ENCODE results near the gene SARS1.

The SARS1 gene

DNA sequence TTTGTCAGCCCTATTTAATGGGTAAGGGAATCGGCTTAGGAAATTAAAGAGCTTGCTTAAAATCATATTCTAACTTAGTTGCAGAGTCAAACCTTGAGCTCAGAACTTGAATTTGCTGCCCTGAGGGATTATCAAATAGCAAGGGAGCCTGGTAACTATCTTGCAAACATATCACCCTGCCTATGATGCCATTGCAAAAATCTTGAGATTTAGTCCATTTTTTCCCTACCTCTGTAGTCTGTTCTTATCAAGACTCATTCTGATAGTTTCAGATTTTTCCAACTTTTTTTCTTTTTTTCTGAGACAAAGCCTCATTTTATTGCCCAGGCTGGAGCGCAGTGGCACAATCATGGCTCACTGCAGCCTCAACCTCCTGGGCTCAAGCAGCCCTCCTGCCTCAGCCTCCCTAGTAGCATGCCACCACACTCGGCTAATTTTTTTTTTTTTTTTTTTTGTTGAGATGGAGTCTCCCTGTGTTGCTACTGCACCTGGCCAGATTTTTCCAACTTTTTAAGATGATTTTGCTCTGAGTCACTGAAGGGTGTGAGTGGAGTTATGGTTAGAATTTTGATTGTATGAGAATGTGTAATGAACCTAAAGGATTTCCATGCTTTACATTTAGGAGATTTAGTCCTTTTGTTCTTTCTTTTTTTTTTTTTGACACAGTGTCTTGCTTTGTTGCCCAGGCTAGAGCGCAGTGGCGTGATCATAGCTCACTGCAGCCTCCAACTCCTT is 12.2 kb downstream of the SARS1 start:
- no peak for DNase-seq (ENCODE audit: low read depth in 3 of 3)

DNA sequence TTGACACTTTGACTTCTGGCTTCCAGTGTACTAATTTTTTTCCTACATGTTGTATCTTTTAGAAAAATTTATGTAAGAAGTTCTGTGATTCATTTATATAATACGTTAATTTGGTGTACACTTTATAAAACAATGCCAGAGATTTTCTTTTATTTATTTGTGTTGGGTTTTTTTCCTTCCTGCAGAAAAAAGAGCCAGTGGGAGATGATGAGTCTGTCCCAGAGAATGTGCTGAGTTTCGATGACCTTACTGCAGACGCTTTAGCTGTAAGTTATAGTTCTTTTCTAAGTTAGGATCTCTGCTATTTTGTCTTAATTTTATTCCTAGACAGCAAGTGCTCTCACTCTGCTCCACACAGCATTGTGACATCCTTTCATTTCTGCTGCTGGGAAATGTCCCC is 14.4 kb downstream of the SARS1 start:
- DNase-seq (ENCODE audit: low read depth in 3 of 3): no peak

DNA sequence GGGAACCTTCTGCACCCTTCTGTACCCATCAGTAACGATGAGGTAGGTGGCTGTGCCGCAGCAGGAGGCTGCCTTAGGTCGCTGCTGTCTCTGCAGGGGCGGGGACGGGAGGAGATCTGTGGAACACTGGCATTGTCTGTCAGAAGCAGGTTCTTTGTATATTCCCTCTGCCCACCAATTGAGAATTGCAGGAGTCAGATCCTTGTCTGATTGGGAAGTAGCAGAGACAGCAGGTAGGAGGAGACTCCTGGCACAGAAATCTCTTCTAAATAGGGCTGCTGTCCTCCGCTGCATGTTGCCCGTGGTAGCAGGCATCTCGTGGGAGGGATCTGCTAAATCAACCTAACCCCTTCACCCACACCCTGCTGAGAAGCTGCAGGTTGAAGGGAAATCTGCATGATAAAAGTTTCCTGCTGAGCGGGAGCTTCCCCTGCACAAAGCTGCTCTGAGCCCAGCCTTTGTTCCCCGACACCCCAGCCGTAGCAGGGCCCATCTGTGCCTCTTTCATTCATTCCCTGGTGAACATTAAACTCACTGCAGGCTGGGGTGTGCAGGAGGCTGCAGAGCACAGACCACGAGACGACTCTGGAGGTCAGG is 15.9 kb downstream of the SARS1 start:
- DNase-seq (ENCODE audit: low read depth in 3 of 3): no peak

DNA sequence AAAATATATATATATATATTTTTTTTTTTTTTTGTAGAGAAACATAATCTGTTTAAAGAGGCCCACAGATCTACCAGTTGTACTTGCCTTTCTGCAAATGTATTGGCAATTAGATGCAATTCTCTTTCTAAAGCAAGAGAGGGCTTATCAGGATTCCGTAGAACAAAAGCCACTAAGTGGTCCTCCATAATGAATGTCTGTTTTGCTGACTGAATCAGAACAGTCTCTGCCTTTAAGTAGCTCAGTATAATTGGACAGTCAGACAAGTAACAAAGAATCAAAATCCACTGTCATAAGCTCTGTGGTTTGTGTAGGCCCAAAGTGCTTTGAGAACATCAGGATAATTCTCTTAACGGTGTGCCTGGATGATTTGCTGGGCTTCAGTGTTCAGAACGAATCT is 17.3 kb downstream of the SARS1 start:
- no peak for DNase-seq (ENCODE audit: low read depth in 3 of 3)

GRCh38 chr1:109235137-109235536 is 21.4 kb downstream of the SARS1 start:
- no peak for DNase-seq (ENCODE audit: low read depth in 3 of 3)

- no peak for DNase-seq (ENCODE audit: low read depth in 3 of 3)
Measured at GRCh38 chr1:109237512-109237911, 23.8 kb downstream of the SARS1 start.

GRCh38 chr1:109238382-109238781 is 24.7 kb downstream of the SARS1 start:
- no peak for DNase-seq (ENCODE audit: low read depth in 3 of 3)

DNA sequence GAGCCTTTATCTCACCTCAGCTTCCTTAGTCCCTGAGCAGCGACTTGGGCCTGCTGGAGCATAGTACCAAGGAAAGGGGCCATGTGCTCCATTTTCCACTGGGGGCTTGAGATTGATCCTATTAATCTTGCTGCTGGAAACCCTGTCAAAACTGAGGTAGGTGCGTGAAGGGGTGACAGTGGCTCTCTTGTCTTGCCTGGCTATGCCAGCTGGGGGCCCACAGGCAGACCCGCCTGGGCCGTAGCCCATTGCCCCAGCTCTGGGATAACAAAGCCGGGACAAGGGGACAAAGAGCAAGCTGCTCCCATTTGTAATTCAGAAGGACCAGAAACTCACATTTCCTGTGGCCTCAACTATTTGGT is 25.3 kb downstream of the SARS1 start:
- no peak for DNase-seq (ENCODE audit: low read depth in 3 of 3)

DNA sequence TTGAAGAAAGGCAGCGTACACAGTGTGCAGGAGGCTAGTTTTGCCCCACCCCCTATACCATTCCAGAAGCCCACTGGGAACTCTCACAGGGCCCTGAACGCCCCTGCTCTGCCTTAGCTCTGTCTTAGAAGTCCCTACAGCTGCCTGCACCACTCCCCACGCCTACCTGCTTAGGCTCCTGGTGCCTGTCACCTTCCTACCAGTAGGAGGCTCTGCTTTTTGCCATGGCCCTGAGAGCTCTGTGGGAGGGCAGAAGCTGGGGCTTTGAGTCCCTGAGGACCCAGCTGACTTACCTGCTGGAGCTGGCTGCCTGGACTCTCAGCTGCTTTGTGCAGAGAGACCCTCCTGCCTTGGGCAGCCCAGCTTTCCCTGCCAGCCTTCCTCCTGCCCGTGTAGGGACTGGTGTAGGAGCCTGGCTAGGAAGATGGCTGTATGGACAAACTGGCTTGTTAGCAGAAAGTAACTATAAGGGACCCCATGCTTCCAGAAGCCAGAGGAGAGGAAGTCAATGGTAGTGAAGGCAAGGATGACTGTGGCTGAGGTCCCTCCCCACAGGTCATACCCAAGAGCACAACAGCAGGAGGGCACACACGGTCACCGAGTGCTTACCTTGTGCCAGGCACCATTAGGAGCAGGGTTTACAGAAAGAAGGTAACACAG is 25.8 kb downstream of the SARS1 start:
- no peak for DNase-seq (ENCODE audit: low read depth in 3 of 3)

DNA sequence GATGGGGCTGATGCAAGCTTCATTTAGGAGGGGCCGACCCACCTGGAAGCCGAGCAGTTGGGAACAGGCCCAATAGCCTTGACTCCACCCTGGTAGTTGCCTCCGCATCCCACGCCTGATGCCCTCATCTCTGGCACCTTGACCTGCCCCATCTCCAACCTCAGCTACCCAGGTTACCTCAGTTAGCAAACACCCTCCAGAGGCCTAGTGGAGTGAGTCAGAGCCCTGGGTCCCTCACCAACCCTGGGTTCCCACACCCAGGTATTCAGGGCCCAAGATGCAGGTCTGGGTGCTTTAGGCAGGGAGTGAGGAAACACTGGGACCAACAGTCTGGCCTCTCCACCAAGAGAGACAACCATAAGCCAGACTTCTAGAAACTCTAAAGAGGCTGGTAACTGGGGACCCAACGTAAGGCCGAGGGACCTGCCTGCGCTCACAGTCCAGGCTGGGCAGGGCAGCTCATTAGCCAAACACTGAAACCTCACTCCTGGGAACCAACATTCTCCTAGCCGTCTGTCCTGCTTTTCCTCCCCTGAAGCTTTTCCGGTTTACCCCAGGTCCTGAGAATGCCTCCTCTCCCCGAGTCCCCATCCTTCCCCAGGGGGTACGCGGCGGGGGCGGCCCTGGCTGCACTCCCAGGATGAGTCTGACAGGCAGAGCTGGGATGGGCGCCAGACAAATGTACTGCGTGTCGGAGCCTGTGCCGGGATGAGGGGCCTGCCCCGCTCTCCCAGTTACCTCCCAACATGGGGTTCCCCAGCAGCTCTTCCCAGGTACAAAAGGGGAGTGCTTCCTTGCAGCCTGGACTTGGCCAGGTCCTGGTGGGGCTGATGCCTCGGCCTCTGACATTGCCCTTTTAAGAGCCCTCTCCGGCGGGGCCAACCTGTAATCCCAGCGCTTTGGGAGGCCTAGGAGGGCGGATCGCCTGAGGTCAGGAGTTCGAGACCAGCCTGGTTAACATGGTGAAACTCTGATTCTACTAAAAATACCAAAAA is 26.7 kb downstream of the SARS1 start:
- no peak for DNase-seq (ENCODE audit: low read depth in 3 of 3)

DNA sequence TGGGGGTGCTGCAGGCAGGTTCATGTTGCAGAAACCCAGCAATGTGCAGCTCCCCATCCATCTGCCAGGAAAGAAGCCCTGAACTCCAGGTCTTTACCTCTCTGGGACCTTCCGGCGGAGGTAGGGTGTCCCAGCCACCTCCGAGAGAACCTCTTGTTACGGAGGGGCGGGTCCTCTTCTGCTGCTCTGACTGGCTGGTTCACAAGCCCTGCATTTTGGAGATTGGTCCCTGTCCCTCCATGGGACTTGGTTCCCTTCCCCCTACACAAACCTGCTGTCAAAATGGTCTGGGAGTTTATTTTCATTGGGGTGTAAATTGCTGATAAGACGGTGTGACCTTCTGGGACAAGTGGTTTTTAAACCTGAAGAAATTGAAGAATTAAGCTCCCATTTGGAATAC is 27.6 kb downstream of the SARS1 start:
- DNase-seq (ENCODE audit: low read depth in 3 of 3): no peak

GRCh38 chr1:109241841-109242345 is 28.2 kb downstream of the SARS1 start:
- DNase-seq (ENCODE audit: low read depth in 3 of 3): no peak

DNA sequence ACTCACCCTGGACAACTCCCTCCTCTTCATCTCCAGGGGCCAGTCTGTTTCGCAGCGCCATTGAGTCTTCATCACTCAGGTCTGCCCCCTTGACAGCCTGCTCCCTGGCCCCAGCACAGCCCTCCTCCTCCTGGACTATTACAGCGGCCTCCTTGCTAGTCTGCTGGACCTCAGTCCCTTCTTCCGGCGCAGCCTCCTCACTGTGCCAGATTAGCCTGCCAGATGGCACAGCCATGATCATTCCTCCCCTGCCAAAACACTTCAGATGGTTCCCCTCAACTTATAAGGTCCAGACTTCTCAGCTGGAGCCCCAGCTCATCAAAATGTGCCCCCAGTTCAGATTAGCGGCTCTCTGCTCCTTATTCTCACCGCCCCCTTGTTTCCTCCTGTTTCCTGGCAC is 28.7 kb downstream of the SARS1 start:
- DNase-seq (ENCODE audit: low read depth in 3 of 3): no peak

GRCh38 chr1:109243221-109243620 is 29.5 kb downstream of the SARS1 start:
- DNase-seq (ENCODE audit: low read depth in 3 of 3): no peak

DNA sequence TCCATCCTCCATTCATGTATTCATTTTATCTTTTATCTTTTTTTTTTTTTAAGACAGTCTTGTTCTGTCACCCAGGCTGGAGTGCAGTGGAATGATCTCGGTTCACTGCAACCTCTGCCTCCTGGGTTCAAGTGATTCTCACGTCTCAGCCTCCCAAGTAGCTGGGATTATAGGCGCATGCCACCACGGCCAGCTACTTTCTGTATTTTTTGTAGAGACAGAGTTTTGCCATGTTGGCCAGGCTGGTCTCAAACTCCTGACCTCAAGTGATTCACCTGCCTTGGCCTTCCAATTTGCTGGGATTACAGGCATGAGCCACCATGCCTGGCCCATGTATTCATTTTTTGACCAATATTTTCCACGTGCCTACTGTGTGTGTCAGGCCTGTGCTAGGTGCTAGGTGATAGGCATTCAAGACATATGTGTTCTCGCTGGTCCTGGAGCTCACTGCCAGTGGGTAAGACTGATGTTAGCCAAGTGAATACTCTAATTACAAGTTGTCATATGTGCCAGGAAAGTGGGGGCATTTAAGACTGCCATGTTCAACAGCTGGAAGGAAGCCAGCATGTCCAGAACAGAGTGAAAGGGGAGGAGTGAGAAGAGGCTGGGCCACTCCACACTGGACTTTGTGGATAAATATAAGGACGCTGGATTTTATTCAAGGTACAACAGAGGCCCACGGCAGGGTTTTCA is 30.3 kb downstream of the SARS1 start:
- DNase-seq (ENCODE audit: low read depth in 3 of 3): no peak

- DNase-seq (ENCODE audit: low read depth in 3 of 3): no peak
Measured at GRCh38 chr1:109246141-109246551, 32.4 kb downstream of the SARS1 start.

DNA sequence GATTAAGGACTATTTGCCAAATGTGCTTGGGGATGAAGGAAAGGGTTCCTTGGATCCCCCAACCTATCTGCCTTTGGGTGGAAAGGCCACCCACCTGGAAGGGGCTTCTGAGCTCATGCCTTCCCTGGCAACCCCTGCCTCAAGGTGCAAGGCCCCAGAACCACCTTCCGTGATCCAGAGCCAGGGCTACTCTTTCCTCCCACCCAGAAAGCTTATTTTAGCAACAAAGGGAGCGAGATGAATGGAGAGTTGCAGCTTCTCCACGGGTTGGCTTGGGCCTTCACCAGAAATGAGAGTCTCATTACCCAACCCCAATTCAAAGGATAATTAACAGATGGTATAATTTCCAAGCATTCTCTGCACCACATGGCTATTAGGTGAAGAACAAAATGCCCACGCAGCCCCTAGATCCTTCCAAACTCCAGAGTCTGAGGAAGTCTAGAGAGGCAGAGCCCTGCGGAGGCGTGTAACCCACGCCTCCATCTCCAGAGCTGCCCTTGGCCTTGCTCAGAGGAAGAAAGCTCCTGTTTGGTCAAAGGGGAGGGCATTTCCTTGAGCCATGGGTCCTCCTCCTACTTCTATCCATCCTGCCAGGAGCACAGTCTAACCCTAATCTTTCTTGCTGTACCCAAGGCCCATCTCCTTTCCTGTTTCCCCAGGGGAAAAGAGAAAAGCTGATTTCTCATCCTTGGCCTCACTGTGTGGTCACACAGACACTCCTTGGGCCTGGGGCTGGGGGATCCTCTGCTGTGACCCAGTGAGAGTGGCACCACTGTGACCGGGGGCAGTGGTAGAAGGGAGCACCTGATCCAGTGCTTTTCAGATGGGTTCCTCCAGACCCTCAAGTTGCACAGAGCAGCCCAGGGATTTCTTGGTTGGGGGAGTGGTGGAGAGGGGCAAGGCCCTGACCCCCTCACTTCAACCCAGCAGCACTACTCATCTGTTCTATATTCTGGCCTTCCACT is 34.0 kb downstream of the SARS1 start:
- no peak for DNase-seq (ENCODE audit: low read depth in 3 of 3)

- DNase-seq (ENCODE audit: low read depth in 3 of 3): no peak
Measured at GRCh38 chr1:109248444-109248796, 34.7 kb downstream of the SARS1 start.

- peak in 2 of 3 donors; percentile 33 to 41 for DNase-seq (ENCODE audit: low read depth in 3 of 3)
Measured at GRCh38 chr1:109248797-109249629, 35.3 kb downstream of the SARS1 start, which contains the start of gene CELSR2. Gene CELSR2 (plus strand): TSS chr1:109249539. CDS start chr1:109250080, 541 bp downstream.
